GM23338 (cell line): ENCODE measurements around the gene WNK1. TPM values are rescaled to one million over a fixed set of nuclear protein-coding genes. Genes with fewer than 3 reads are reported as not detected.

Experiments used
- ATAC-seq: fragments of 200-7000 bp; cut with Tn5 transposase; 3 replicates; pipeline ENCODE4 v1.9.1; 2020
- DNase-seq: peaks from one replicate; pipeline ENCODE4 v3.0.0-alpha.2; 2015; ENCODE audit warnings: low spot score
- H2AFZ ChIP-seq: fragments of 200-600 bp; sonication (generic); 2 replicates; pipeline ENCODE4 v1.8.0; 2016; ENCODE audit warnings: antibody characterized with exemption, mild to moderate bottlenecking, moderate library complexity
- H3F3A ChIP-seq: fragments of 200-600 bp; sonication (generic); replicated peaks from 2 replicates; pipeline ENCODE4 v1.8.0; 2017; ENCODE audit warnings: antibody characterized with exemption, mixed run types, low read depth
- H3K27ac ChIP-seq: fragments of 200-600 bp; sonication (generic); 2 replicates; pipeline ENCODE4 v1.6.1; 2016; ENCODE audit warnings: low read depth
- H3K27me3 ChIP-seq: fragments of 200-600 bp; sonication (generic); 2 replicates; pipeline ENCODE4 v1.8.0; 2016; ENCODE audit warnings: mild to moderate bottlenecking, mixed run types, moderate library complexity; ENCODE audit not compliant: insufficient read depth
- H3K36me3 ChIP-seq: fragments of 200-600 bp; sonication (generic); 2 replicates; pipeline ENCODE4 v1.8.0; 2016; ENCODE audit warnings: mild to moderate bottlenecking; ENCODE audit not compliant: insufficient read depth
- H3K4me1 ChIP-seq: fragments of 200-600 bp; sonication (generic); 2 replicates; pipeline ENCODE4 v1.8.0; 2016; ENCODE audit warnings: mild to moderate bottlenecking, moderate library complexity; ENCODE audit not compliant: insufficient read depth
- H3K4me2 ChIP-seq: fragments of 200-600 bp; sonication (generic); 2 replicates; pipeline ENCODE4 v1.7.1; 2017; ENCODE audit warnings: mixed run types
- H3K4me3 ChIP-seq: fragments of 200-600 bp; sonication (generic); 2 replicates; pipeline ENCODE4 v1.6.1; 2016; ENCODE audit warnings: mixed run types
- H3K79me2 ChIP-seq: fragments of 200-600 bp; sonication (generic); replicated peaks from 2 replicates; pipeline ENCODE4 v1.8.0; 2017; ENCODE audit warnings: mild to moderate bottlenecking; ENCODE audit not compliant: insufficient read depth
- H3K9me2 ChIP-seq: fragments of 200-600 bp; sonication (generic); 2 replicates; pipeline ENCODE4 v1.8.0; 2017; ENCODE audit not compliant: insufficient read depth
- H4K20me1 ChIP-seq: fragments of 200-600 bp; sonication (generic); replicated peaks from 2 replicates; pipeline ENCODE4 v1.8.0; 2017; ENCODE audit warnings: mild to moderate bottlenecking; ENCODE audit not compliant: insufficient read depth
- H3K27ac Mint-ChIP-seq: 2 replicates; pipeline ENCODE4 v1.8.0; 2020; ENCODE audit warnings: inconsistent platforms, mild to moderate bottlenecking, moderate library complexity, mixed read lengths
- H3K27me3 Mint-ChIP-seq: 3 replicates; pipeline ENCODE4 v1.8.0; 2022; ENCODE audit warnings: low read depth, mild to moderate bottlenecking, moderate library complexity, mixed read lengths, inconsistent platforms; ENCODE audit not compliant: insufficient read depth, poor library complexity
- H3K36me3 Mint-ChIP-seq: 3 replicates; pipeline ENCODE4 v1.8.0; 2021; ENCODE audit warnings: low read depth, mild to moderate bottlenecking, inconsistent platforms, moderate library complexity, mixed read lengths
- H3K4me1 Mint-ChIP-seq: 3 replicates; pipeline ENCODE4 v1.8.0; 2020; ENCODE audit warnings: mild to moderate bottlenecking, inconsistent platforms, mixed read lengths
- H3K4me3 Mint-ChIP-seq: 3 replicates; pipeline ENCODE4 v1.8.0; 2021; ENCODE audit warnings: moderate library complexity, mild to moderate bottlenecking, inconsistent platforms, mixed read lengths
- H3K9me3 Mint-ChIP-seq: 3 replicates; pipeline ENCODE4 v1.8.0; 2020; ENCODE audit warnings: moderate library complexity, mild to moderate bottlenecking, inconsistent platforms, mixed read lengths
- CREB1 ChIP-seq: fragments of 250-450 bp; sonication (Bioruptor Pico); IDR thresholded peaks from 2 replicates; pipeline ENCODE4 v1.5.0; 2020; ENCODE audit warnings: low read depth, mild to moderate bottlenecking, moderate library complexity
- EZH2 ChIP-seq: fragments of 200-600 bp; sonication (generic); IDR thresholded peaks from one replicate; pipeline ENCODE4 v1.8.0; 2017; ENCODE audit warnings: antibody characterized with exemption, mild to moderate bottlenecking, low read depth; ENCODE audit not compliant: unreplicated experiment
- JUNB ChIP-seq: IDR thresholded peaks from one replicate; pipeline ENCODE4 v1.6.1; 2016; ENCODE audit warnings: antibody characterized with exemption; ENCODE audit not compliant: unreplicated experiment
- NANOG ChIP-seq: IDR thresholded peaks from 2 replicates; pipeline ENCODE4 v1.6.1; 2016; ENCODE audit warnings: antibody characterized with exemption, borderline replicate concordance
- POLR2AphosphoS5 ChIP-seq: IDR thresholded peaks from 2 replicates; pipeline ENCODE4 v1.6.1; 2016; ENCODE audit warnings: antibody characterized with exemption, low read depth
- STAT1 ChIP-seq: IDR thresholded peaks from one replicate; pipeline ENCODE4 v1.6.1; 2016; ENCODE audit warnings: antibody characterized with exemption; ENCODE audit not compliant: unreplicated experiment
- ZNF114 ChIP-seq: fragments of 250-450 bp; sonication (Bioruptor Pico); IDR thresholded peaks from 2 replicates; pipeline ENCODE4 v1.5.0; 2020; ENCODE audit warnings: mild to moderate bottlenecking, moderate library complexity
- ZNF331 ChIP-seq: fragments of 250-450 bp; sonication (Bioruptor Pico); IDR thresholded peaks from 2 replicates; pipeline ENCODE4 v1.5.0; 2020; ENCODE audit warnings: low read depth, mild to moderate bottlenecking, moderate library complexity
- polyA plus RNA-seq: library from polyadenylated mRNA; unstranded; fragments of >200 nt; fragmentation: Nextera tagmentation; extraction: Ambion mirVana; gene quantifications from 2 replicates; pipeline ENCODE4 v1.2.1, GENCODE V29; 2016
- total RNA-seq: library from RNA; depleted of rRNA; stranded (reverse); fragments of >200 nt; shearing (Covaris generic); gene quantifications from 2 replicates; pipeline ENCODE4 v1.2.3, GENCODE V29; 2014
- TF ChIP-seq, protein P1 (sequence below), 2 experiments: fragments of 200-600 bp in 1 of 2; sonication (generic) in 1 of 2; conservative IDR thresholded peaks; 2 replicates each; pipeline versions ENCODE4 v1.5.1 to v1.6.1; 2016 to 2017; ENCODE audit warnings: antibody characterized with exemption in 2 of 2, low read depth in 2 of 2, mild to moderate bottlenecking in 2 of 2, moderate library complexity in 1 of 2
- TF ChIP-seq, protein P2 (sequence below): IDR thresholded peaks from one replicate; pipeline ENCODE4 v1.6.1; 2018; ENCODE audit warnings: antibody characterized with exemption; ENCODE audit not compliant: unreplicated experiment
- TF ChIP-seq, protein P3 (sequence below): IDR thresholded peaks from 2 replicates; pipeline ENCODE4 v1.6.1; 2016; ENCODE audit warnings: antibody characterized with exemption
- TF ChIP-seq, protein P4 (sequence below): fragments of 250-450 bp; sonication (Bioruptor Pico); IDR thresholded peaks from 2 replicates; pipeline ENCODE4 v1.5.0; 2020; ENCODE audit warnings: mild to moderate bottlenecking, moderate library complexity

Gene WNK1
- total and polyA plus RNA-seq, 2 experiments from 2014 or later, result 86.8 to 114 TPM

DNA sequence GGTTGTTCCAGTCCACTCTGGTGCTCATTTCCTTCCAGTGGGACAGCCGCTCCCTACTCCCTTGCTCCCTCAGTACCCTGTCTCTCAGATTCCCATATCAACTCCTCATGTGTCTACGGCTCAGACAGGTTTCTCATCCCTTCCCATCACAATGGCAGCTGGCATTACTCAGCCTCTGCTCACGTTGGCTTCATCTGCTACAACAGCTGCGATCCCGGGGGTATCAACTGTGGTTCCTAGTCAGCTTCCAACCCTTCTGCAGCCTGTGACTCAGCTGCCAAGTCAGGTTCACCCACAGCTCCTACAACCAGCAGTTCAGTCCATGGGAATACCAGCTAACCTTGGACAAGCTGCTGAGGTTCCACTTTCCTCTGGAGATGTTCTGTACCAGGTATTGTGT, 127.3 kb downstream of the WNK1 start:
- Histone ChIP-seq H3K79me2 (no peaks in the 10 kb centered on the region), H3K27me3 (no peaks in the 10 kb centered on the region), H3K4me1 (no peaks in the 10 kb centered on the region), H3K27ac (no peak overlapping the region), H3K4me3 (no peak overlapping the region), H2AFZ (no peak overlapping the region), H3K9me2 (no peaks in the 10 kb centered on the region), H3F3A (0 out of 2 replicates have a peak, but pooled peaks cover 3% of the 10 kb centered on the region), H3K4me2 (no peak overlapping the region), H4K20me1 (no peaks in the 10 kb centered on the region; the same call in 1 of the 2 replicates), H3K36me3 (peaks cover 35% of the 10 kb centered on the region)
- Mint-ChIP-seq H3K4me1 (no peaks in the 10 kb centered on the region), H3K27ac (no peak overlapping the region), H3K9me3 (no peaks in the 10 kb centered on the region), H3K36me3 (peaks cover 55% of the 10 kb centered on the region), H3K4me3 (no peak overlapping the region), H3K27me3 (peaks cover 2% of the 10 kb centered on the region)
- no peak for DNase-seq
- ATAC-seq, result no peak
- TF ChIP-seq, protein P1, sequence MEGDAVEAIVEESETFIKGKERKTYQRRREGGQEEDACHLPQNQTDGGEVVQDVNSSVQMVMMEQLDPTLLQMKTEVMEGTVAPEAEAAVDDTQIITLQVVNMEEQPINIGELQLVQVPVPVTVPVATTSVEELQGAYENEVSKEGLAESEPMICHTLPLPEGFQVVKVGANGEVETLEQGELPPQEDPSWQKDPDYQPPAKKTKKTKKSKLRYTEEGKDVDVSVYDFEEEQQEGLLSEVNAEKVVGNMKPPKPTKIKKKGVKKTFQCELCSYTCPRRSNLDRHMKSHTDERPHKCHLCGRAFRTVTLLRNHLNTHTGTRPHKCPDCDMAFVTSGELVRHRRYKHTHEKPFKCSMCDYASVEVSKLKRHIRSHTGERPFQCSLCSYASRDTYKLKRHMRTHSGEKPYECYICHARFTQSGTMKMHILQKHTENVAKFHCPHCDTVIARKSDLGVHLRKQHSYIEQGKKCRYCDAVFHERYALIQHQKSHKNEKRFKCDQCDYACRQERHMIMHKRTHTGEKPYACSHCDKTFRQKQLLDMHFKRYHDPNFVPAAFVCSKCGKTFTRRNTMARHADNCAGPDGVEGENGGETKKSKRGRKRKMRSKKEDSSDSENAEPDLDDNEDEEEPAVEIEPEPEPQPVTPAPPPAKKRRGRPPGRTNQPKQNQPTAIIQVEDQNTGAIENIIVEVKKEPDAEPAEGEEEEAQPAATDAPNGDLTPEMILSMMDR (conservative IDR thresholded peaks at IDR 0.05; ENCODE audit: low read depth in 2 of 2), result no peak
- no peak for TF ChIP-seq ZNF331 (CRISPR knock-in tag)
- TF ChIP-seq NANOG, result no peak
- TF ChIP-seq, protein P2, sequence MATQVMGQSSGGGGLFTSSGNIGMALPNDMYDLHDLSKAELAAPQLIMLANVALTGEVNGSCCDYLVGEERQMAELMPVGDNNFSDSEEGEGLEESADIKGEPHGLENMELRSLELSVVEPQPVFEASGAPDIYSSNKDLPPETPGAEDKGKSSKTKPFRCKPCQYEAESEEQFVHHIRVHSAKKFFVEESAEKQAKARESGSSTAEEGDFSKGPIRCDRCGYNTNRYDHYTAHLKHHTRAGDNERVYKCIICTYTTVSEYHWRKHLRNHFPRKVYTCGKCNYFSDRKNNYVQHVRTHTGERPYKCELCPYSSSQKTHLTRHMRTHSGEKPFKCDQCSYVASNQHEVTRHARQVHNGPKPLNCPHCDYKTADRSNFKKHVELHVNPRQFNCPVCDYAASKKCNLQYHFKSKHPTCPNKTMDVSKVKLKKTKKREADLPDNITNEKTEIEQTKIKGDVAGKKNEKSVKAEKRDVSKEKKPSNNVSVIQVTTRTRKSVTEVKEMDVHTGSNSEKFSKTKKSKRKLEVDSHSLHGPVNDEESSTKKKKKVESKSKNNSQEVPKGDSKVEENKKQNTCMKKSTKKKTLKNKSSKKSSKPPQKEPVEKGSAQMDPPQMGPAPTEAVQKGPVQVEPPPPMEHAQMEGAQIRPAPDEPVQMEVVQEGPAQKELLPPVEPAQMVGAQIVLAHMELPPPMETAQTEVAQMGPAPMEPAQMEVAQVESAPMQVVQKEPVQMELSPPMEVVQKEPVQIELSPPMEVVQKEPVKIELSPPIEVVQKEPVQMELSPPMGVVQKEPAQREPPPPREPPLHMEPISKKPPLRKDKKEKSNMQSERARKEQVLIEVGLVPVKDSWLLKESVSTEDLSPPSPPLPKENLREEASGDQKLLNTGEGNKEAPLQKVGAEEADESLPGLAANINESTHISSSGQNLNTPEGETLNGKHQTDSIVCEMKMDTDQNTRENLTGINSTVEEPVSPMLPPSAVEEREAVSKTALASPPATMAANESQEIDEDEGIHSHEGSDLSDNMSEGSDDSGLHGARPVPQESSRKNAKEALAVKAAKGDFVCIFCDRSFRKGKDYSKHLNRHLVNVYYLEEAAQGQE, result no peak
- TF ChIP-seq STAT1, result no peak
- no peak for TF ChIP-seq CREB1 (CRISPR knock-in tag)
- TF ChIP-seq, protein P3, sequence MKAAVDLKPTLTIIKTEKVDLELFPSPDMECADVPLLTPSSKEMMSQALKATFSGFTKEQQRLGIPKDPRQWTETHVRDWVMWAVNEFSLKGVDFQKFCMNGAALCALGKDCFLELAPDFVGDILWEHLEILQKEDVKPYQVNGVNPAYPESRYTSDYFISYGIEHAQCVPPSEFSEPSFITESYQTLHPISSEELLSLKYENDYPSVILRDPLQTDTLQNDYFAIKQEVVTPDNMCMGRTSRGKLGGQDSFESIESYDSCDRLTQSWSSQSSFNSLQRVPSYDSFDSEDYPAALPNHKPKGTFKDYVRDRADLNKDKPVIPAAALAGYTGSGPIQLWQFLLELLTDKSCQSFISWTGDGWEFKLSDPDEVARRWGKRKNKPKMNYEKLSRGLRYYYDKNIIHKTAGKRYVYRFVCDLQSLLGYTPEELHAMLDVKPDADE, result no peak
- TF ChIP-seq EZH2, result no peak
- TF ChIP-seq POLR2AphosphoS5, result no peak
- TF ChIP-seq, protein P4, sequence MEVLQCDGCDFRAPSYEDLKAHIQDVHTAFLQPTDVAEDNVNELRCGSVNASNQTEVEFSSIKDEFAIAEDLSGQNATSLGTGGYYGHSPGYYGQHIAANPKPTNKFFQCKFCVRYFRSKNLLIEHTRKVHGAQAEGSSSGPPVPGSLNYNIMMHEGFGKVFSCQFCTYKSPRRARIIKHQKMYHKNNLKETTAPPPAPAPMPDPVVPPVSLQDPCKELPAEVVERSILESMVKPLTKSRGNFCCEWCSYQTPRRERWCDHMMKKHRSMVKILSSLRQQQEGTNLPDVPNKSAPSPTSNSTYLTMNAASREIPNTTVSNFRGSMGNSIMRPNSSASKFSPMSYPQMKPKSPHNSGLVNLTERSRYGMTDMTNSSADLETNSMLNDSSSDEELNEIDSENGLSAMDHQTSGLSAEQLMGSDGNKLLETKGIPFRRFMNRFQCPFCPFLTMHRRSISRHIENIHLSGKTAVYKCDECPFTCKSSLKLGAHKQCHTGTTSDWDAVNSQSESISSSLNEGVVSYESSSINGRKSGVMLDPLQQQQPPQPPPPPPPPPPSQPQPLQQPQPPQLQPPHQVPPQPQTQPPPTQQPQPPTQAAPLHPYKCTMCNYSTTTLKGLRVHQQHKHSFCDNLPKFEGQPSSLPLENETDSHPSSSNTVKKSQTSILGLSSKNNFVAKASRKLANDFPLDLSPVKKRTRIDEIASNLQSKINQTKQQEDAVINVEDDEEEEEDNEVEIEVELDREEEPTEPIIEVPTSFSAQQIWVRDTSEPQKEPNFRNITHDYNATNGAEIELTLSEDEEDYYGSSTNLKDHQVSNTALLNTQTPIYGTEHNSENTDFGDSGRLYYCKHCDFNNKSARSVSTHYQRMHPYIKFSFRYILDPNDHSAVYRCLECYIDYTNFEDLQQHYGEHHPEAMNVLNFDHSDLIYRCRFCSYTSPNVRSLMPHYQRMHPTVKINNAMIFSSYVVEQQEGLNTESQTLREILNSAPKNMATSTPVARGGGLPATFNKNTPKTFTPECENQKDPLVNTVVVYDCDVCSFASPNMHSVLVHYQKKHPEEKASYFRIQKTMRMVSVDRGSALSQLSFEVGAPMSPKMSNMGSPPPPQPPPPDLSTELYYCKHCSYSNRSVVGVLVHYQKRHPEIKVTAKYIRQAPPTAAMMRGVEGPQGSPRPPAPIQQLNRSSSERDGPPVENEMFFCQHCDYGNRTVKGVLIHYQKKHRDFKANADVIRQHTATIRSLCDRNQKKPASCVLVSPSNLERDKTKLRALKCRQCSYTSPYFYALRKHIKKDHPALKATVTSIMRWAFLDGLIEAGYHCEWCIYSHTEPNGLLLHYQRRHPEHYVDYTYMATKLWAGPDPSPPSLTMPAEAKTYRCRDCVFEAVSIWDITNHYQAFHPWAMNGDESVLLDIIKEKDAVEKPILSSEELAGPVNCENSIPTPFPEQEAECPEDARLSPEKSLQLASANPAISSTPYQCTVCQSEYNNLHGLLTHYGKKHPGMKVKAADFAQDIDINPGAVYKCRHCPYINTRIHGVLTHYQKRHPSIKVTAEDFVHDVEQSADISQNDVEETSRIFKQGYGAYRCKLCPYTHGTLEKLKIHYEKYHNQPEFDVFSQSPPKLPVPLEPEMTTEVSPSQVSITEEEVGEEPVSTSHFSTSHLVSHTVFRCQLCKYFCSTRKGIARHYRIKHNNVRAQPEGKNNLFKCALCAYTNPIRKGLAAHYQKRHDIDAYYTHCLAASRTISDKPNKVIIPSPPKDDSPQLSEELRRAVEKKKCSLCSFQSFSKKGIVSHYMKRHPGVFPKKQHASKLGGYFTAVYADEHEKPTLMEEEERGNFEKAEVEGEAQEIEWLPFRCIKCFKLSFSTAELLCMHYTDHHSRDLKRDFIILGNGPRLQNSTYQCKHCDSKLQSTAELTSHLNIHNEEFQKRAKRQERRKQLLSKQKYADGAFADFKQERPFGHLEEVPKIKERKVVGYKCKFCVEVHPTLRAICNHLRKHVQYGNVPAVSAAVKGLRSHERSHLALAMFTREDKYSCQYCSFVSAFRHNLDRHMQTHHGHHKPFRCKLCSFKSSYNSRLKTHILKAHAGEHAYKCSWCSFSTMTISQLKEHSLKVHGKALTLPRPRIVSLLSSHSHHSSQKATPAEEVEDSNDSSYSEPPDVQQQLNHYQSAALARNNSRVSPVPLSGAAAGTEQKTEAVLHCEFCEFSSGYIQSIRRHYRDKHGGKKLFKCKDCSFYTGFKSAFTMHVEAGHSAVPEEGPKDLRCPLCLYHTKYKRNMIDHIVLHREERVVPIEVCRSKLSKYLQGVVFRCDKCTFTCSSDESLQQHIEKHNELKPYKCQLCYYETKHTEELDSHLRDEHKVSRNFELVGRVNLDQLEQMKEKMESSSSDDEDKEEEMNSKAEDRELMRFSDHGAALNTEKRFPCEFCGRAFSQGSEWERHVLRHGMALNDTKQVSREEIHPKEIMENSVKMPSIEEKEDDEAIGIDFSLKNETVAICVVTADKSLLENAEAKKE (CRISPR knock-in tag), result no peak
- TF ChIP-seq JUNB, result no peak
- TF ChIP-seq ZNF114 (CRISPR knock-in tag), result no peak
